Spleen (tissue), 11 donors: ENCODE results near the gene HIVEP3. TPM values are rescaled to one million over a fixed set of nuclear protein-coding genes. Genes with fewer than 3 reads are reported as not detected.

Experiments
- DNase-seq: peaks from one replicate; pipeline ENCODE4 v3.0.0-alpha.2; 2020
- H3K27ac ChIP-seq, 8 donors: fragments of 200-600 bp; sonication (generic) in 7 of 8; 1 replicate in 4 of 8; 2 replicates in 4 of 8; pipeline versions ENCODE4 v1.5.0 to v1.8.0; 2016 to 2021; ENCODE audit warnings: inconsistent platforms in 4 of 8, mild to moderate bottlenecking in 4 of 8, moderate library complexity in 1 of 8
- H3K27me3 ChIP-seq, 7 donors: fragments of 200-600 bp; sonication (generic) in 6 of 7; replicated peaks in 1 of 7; 1 replicate in 4 of 7; 2 replicates in 3 of 7; pipeline versions ENCODE4 v1.5.0 to v1.8.0; 2016 to 2021; ENCODE audit warnings: inconsistent platforms in 3 of 7, mild to moderate bottlenecking in 1 of 7
- H3K36me3 ChIP-seq, 6 donors: fragments of 200-600 bp; sonication (generic) in 5 of 6; 1 replicate in 4 of 6; 2 replicates in 2 of 6; pipeline versions ENCODE4 v1.5.0 to v1.8.0; 2016 to 2021; ENCODE audit warnings: inconsistent platforms in 2 of 6
- H3K4me1 ChIP-seq, 6 donors: fragments of 200-600 bp; sonication (generic) in 5 of 6; 1 replicate in 3 of 6; 2 replicates in 3 of 6; pipeline versions ENCODE4 v1.5.0 to v1.8.0; 2016 to 2021; ENCODE audit warnings: inconsistent platforms in 3 of 6
- H3K4me3 ChIP-seq, 8 donors: fragments of 200-600 bp; sonication (generic) in 7 of 8; 1 replicate in 4 of 8; 2 replicates in 4 of 8; pipeline versions ENCODE4 v1.5.0 to v1.8.0; 2016 to 2021; ENCODE audit warnings: inconsistent platforms in 4 of 8, mild to moderate bottlenecking in 4 of 8, moderate library complexity in 2 of 8
- H3K9me3 ChIP-seq, 8 donors: fragments of 200-600 bp; sonication (generic) in 7 of 8; 1 replicate in 4 of 8; 2 replicates in 4 of 8; pipeline versions ENCODE4 v1.5.0 to v1.8.0; 2016 to 2021; ENCODE audit warnings: inconsistent platforms in 4 of 8
- CTCF ChIP-seq, 11 experiments: fragments of 200-600 bp in 7 of 11; fragments of 450-650 bp in 4 of 11; sonication (generic) in 4 of 11; IDR thresholded peaks in 8 of 11; conservative IDR thresholded peaks in 3 of 11; 1 replicate in 7 of 11; 2 replicates in 4 of 11; pipeline versions ENCODE4 v1.4.0 to v1.8.0; 2016 to 2021; ENCODE audit warnings: antibody characterized with exemption in 11 of 11, inconsistent platforms in 4 of 11, mild to moderate bottlenecking in 1 of 11
- POLR2A ChIP-seq, 3 donors: fragments of 450-650 bp; IDR thresholded peaks; one replicate each; pipeline ENCODE4 v1.5.1; 2017; ENCODE audit warnings: antibody characterized with exemption in 3 of 3, mild to moderate bottlenecking in 1 of 3
- POLR2AphosphoS5 ChIP-seq, 3 donors: sonication (generic); formaldehyde crosslinking; IDR thresholded peaks; one replicate each; pipeline ENCODE4 v1.5.1; 2017; ENCODE audit warnings: antibody characterized with exemption in 3 of 3
- WGBS, 5 donors: extraction: QIAGEN DNeasy Blood & Tissue Kit in 3 of 5; methylation state at CpG; one replicate each; pipeline versions ENCODE4 v1.1.5 to v1.1.7; 2013 to 2018; 5-methylcytosine and 5-hydroxymethylcytosine counted together
- intact Hi-C: fragments of 100-400 bp; cut with DNase I; formaldehyde crosslinking; loops from one replicate; pipeline ENCODE4 v1.15.0; 2023; ENCODE audit warnings: low total_unique reads
- polyA plus RNA-seq, 3 donors: library from polyadenylated mRNA; stranded (reverse); fragments of 200-250 nt; gene quantifications; one replicate each; pipeline ENCODE4 v1.2.1, GENCODE V29; 2013
- total RNA-seq, 7 donors: library from RNA; depleted of rRNA in 3 of 7; stranded (reverse); fragments of >200 nt in 3 of 7; fragmentation: NEBNext Ultra II Directional in 4 of 7; extraction: Animal tissue kit (Norgen Biotek cat#: 25700) in 4 of 7; gene quantifications; one replicate each; pipeline versions ENCODE4 v1.1.0 to v1.2.1, GENCODE V29; 2016 to 2021
- donor health status: healthy with polysubstance abuse.
- donor health status: DM: no; HTN: no; CAD: no; lungs with moderate emphysema.
- donor health status: DM: no; HTN: no; CAD: no.
- donor health status: Bipolar disorder and iron deficiency.
- donor health status: healthy.
- donor health status: DM: no; HTN: no; CAD: no.
- donor health status: DM: yes; HTN: yes; CAD: no.

HIVEP3 gene
- total and polyA plus RNA-seq, 10 donors, result 2.4 to 21.2 (median 8.2) TPM

- H3K36me3 ChIP-seq, result no peaks in the 10 kb centered on the region
- H3K9me3 ChIP-seq, result no peaks in the 10 kb centered on the region
- no peaks in the 10 kb centered on the region for H3K27me3 ChIP-seq
- peak overlapping the region in 2 of 8 donors; percentile 15 to 26 for H3K27ac ChIP-seq
- intact Hi-C loops, result no loop called here
- WGBS, 5 donors, result 69 to 81% (median 73%) methylated on average over 9 of the region's 9 CpGs
- no peak overlapping the region for H3K4me3 ChIP-seq
- TF ChIP-seq POLR2A (IDR thresholded peaks at IDR 0.05) (no peak), POLR2AphosphoS5 (IDR thresholded peaks at IDR 0.05) (no peak), CTCF (IDR thresholded peaks at IDR 0.05 in 8 of 11, conservative IDR thresholded peaks at IDR 0.05 in 3 of 11) (no peak)
- peaks cover 4 to 54% (median 28%) of the 10 kb centered on the region in 6 donors for H3K4me1 ChIP-seq
- no peak for DNase-seq
Measured at GRCh38 chr1:41649396-41650027, 269.2 kb downstream of the HIVEP3 start.

- no peaks in the 10 kb centered on the region for H3K9me3 ChIP-seq
- no peaks in the 10 kb centered on the region for H3K36me3 ChIP-seq
- no peak overlapping the region for H3K4me3 ChIP-seq
- DNase-seq, result no peak
- no peaks in the 10 kb centered on the region for H3K27me3 ChIP-seq
- peaks cover 4 to 54% (median 28%) of the 10 kb centered on the region in 6 donors for H3K4me1 ChIP-seq
- no peak overlapping the region for H3K27ac ChIP-seq
- intact Hi-C loops, result no loop called here
- no peak for TF ChIP-seq POLR2A (IDR thresholded peaks at IDR 0.05)
- no peak for TF ChIP-seq CTCF (IDR thresholded peaks at IDR 0.05 in 8 of 11, conservative IDR thresholded peaks at IDR 0.05 in 3 of 11)
- no peak for TF ChIP-seq POLR2AphosphoS5 (IDR thresholded peaks at IDR 0.05)
- WGBS, 5 donors, result 78 to 97% (median 93%) methylated on average over 6 of the region's 6 CpGs
Measured at GRCh38 chr1:41648844-41649243, 269.9 kb downstream of the HIVEP3 start.

- WGBS, 5 donors, result 89 to 98% (median 97%) methylated on average over 5 of the region's 5 CpGs
Measured at GRCh38 chr1:41648230-41648629, 270.5 kb downstream of the HIVEP3 start.

More at GRCh38 chr1:41648230-41648629, 270.5 kb downstream of the HIVEP3 start:
- H3K27ac ChIP-seq, result no peak overlapping the region
- H3K27me3 ChIP-seq, result no peaks in the 10 kb centered on the region
- H3K9me3 ChIP-seq, result no peaks in the 10 kb centered on the region
- H3K4me3 ChIP-seq, result no peak overlapping the region
- H3K4me1 ChIP-seq, result peaks cover 4 to 51% (median 26%) of the 10 kb centered on the region in 6 donors
- no peak for TF ChIP-seq POLR2AphosphoS5 (IDR thresholded peaks at IDR 0.05)
- no peak for TF ChIP-seq CTCF (IDR thresholded peaks at IDR 0.05 in 8 of 11, conservative IDR thresholded peaks at IDR 0.05 in 3 of 11)
- no peak for TF ChIP-seq POLR2A (IDR thresholded peaks at IDR 0.05)
- intact Hi-C loops, result no loop called here
- no peaks in the 10 kb centered on the region for H3K36me3 ChIP-seq
- DNase-seq, result no peak
